HG02840 (cell line): ENCODE data around the gene MYCBPAP.

Experiments
- ATAC-seq: cut with Tn5 transposase; IDR thresholded peaks from one replicate; pipeline ENCODE4 v1.9.1; 2021; ENCODE audit warnings: mild to moderate bottlenecking, moderate library complexity, moderate number of reproducible peaks; ENCODE audit not compliant: unreplicated experiment, low FRiP score

The MYCBPAP gene

DNA sequence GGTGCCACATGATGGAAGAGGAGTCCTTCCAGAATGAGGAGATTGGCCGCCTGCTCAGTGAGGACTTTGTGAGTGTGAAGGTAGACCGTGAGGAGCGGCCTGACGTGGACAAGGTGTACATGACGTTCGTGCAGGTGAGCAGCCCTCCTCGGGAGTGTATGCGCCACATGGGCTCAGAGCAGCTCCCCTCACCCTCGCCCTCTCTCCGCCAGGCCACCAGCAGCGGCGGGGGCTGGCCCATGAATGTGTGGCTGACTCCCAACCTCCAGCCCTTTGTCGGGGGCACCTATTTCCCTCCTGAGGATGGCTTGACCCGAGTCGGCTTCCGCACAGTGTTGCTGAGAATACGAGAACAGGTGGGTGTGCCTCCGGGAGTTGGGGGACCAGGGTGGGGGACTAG is 40.6 kb downstream of the MYCBPAP start:
- no peak for ATAC-seq

DNA sequence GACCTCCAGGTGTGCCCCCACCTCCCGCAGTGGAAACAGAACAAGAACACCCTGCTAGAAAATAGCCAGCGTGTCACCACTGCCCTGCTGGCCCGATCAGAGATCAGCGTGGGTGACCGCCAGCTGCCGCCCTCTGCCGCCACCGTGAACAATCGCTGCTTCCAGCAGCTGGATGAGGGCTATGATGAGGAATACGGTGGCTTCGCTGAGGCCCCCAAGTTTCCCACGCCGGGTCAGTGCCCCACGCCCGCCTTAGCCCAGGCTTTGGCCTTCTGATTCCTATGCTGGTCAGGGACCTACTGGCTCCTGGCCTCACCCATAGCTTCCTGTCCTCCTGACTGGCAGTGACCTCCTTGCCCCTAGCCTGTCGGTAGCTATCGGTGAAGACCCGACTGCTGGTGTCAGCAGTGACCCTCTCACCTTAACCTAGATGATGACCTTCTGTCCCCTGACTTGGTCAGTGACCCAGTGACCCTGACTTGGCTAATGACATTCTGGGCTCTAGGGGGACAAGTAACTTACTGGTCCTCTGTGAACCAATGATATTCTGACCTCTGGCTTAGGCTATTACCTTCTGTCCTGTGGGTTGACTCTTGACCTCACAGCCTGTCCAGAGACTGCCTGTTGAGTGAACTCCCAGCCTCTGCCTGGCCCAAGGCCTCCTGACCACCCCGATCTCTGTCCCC is 41.2 kb downstream of the MYCBPAP start:
- no peak for ATAC-seq

DNA sequence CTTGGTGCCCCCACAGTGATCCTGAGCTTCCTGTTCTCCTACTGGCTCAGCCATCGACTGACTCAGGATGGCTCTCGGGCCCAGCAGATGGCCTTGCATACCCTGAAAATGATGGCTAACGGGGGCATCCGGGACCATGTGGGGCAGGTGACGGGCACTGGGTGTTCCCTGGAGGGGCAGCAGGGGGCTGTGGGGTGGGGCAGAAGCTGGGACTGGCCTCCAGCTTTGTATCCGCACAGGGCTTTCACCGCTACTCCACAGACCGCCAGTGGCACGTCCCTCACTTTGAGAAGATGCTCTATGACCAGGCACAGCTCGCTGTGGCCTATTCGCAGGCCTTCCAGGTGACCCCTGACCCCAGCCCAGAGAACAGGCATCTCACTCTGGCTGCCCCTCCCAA is 41.7 kb downstream of the MYCBPAP start:
- ATAC-seq = no peak

DNA sequence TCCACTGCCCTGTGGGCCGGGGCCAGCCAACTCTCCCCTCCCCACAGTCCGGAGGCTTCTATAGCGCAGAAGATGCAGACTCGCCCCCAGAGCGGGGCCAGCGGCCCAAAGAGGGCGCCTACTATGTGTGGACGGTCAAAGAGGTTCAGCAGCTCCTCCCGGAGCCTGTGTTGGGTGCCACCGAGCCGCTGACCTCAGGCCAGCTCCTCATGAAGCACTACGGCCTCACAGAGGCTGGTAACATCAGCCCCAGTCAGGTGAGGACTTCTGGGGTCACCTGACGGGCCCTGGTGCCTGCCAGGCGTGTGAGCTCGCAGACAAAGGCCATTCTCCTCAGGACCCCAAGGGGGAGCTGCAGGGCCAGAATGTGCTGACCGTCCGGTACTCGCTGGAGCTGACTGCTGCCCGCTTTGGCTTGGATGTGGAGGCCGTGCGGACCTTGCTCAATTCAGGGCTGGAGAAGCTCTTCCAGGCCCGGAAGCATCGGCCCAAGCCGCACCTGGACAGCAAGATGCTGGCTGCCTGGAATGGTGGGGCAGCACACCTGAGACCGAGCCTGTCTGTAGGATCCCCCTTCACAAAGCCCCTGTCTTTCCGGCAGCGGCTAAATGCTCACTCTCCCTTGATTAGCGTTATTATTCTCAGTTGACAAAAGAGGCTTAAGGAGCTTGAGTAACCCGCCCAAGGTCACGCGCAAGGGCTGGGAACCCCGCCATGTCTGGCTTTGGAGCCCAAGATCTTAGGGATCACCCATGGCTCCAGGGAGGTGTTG is 42.6 kb downstream of the MYCBPAP start:
- ATAC-seq = no peak

DNA sequence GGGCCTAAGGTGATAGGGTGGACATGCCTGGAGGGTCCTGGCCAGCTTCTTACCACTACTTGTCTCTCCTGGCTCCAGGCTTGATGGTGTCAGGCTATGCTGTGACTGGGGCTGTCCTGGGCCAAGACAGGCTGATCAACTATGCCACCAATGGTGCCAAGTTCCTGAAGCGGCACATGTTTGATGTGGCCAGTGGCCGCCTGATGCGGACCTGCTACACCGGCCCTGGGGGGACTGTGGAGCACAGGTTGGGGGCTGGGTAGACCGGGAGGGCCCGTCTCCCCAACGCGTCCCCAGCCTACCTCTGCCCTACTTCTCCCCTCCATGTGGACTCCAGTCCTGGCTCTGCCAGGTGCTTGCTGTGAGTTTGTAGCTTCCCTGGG is 43.2 kb downstream of the MYCBPAP start:
- ATAC-seq = no peak

DNA sequence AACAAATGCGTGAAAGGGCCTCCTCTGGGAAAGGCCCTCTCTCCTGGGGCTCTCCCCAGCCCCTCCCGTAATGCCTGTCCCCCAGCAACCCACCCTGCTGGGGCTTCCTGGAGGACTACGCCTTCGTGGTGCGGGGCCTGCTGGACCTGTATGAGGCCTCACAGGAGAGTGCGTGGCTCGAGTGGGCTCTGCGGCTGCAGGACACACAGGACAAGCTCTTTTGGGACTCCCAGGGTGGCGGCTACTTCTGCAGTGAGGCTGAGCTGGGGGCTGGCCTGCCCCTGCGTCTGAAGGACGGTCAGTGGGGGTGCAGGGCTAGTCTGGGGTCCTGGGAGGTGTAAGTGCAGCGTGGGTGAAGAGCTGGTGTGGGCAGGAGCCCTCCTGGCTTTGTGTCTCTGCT is 43.6 kb downstream of the MYCBPAP start:
- ATAC-seq = no peak

DNA sequence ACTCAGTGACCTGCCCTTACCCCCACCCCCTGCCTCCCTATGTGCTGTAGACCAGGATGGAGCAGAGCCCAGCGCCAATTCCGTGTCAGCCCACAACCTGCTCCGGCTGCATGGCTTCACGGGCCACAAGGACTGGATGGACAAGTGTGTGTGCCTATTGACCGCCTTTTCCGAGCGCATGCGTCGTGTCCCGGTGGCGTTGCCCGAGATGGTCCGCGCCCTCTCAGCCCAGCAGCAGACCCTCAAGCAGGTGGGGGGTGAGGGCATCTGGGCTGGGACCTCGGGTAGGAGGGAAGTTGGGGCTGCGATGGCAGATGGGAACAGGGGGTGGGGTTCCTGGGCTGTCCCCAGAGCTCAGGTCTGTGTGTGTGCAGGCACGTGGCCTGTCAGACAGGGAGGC is 46.0 kb downstream of the MYCBPAP start:
- no peak for ATAC-seq

DNA sequence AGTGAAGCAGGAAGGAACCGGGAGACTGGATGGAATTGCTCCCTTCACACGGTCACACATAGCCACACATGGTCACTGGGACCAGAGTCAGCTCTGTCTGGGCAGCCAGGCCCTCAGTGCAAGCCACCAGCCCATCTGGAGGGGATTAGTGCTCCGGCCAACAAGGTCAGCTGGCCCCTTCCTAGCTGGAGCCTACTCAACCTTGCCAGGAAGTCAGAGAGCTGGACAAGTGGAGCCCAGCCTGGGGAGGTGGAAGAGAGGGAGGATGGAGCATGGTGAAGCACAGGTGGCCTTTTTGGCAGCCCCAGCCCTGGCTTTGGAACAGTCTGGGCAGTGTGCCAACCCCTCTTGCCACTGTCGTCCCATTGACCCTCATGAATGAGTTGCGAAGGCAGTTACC is 48.6 kb downstream of the MYCBPAP start:
- ATAC-seq = no peak

DNA sequence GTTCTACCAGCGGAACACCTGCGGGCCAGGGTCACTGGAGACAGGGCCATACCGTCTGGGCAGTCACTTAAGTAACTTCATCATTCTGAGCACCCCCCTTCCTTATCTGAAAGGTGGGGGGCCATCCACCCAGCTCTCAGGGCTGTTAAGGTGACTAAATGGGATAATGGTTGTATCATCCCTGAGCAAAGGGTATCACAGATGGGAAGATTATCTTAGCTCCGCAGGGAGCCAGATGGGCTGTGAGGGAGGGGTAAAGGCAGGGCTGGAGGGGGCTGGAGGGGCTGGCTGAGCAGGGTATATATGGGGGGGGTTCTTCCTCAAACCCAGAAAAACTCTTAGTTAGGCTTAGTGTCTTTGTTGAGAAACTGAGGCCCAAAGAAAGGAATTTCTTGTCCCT is 49.4 kb downstream of the MYCBPAP start:
- ATAC-seq = no peak

DNA sequence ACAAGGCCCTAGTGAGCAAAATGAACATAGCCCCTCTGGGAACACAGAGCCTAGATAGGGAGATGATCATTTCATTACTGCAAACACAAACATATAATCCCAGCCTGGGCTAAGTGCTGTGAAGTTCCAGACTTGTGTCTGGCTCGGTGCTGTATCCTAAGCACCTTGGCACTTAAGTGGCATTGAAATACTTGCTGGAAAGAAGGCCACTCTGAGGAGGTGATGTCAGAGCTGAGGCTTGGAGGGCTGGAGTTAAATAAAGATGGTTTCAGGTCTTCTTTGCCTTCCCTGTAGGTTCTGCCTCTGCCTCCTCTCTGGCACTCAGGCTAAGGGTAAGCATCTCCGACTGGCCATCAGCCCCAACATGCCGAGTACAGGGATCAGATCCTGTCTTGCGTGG is 49.9 kb downstream of the MYCBPAP start:
- ATAC-seq = no peak

DNA sequence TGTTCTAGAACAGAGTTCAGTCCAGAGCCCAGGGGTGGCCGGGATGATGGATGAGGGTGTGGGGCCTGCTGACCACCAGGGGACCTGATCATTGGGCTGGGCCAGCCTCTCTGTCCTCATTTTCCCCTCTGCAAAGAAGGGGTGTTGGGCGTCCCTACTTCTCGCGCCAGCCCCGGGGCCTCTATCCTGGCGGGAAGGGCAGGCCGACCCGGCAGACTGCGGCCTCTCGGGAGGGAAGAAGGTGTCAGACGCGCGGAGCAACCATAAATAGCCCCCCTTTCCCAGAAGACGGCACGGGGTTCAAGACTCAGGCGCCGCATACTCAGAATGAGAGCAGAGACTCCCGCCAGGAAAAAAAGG is 50.3 kb downstream of the MYCBPAP start:
- ATAC-seq = no peak

DNA sequence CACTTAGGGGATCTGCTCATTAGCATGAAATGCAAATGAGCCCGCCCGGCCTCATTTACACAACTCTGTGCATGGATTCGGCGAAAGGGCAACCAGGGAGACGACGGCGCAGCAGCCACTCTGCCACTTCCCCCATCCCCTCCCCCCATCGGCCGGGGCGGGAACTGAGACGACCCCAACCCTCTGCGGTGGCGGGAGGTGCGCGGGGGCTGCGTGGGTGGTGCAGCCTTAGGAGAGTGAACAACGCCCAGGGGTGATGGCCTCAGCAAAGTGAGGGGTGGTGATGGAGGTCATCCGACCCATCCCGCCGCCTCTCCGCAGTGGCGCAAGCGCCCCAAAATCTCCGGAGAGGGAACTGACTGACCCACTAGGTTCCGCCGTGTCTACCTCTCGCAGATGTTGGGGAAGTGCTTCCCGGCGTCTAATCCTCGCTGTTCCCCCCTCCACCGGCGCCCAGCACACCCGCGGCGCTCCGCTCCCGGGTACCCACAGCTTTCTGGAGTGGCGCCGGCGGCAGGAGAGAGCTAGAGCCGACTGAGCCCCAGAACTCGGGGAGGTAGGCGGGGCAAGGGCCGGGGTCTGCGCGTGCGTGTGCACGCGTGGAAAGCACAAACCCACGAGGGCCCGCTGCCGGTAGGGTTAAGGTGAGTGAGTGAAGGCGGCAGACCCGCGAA is 50.8 kb downstream of the MYCBPAP start:
- no peak for ATAC-seq

DNA sequence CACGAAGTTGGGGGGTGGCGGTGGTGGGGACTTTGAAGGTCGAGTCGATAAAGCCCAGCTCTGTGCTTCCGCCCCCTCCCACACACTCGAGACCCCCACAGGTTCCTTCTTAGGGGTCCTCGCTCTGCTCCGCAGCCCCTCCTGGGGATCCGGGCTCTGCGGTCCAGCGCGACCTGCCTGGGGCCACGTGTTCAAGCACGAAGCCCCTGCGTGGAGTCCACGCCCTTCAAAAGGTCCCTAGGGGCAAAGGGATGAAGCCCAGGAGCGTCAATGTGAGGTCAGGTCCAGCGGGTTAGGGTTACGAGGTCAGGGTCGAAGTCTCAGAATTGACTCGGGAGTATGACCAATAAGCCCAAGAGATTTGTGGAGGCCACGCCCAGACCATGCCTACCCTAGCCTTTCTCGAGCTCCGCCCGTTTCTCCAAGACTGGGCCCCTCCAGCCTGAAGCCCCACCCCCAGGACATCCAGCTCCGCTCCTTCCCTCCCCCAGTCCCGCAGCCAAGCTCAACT is 51.5 kb downstream of the MYCBPAP start:
- no peak for ATAC-seq

DNA sequence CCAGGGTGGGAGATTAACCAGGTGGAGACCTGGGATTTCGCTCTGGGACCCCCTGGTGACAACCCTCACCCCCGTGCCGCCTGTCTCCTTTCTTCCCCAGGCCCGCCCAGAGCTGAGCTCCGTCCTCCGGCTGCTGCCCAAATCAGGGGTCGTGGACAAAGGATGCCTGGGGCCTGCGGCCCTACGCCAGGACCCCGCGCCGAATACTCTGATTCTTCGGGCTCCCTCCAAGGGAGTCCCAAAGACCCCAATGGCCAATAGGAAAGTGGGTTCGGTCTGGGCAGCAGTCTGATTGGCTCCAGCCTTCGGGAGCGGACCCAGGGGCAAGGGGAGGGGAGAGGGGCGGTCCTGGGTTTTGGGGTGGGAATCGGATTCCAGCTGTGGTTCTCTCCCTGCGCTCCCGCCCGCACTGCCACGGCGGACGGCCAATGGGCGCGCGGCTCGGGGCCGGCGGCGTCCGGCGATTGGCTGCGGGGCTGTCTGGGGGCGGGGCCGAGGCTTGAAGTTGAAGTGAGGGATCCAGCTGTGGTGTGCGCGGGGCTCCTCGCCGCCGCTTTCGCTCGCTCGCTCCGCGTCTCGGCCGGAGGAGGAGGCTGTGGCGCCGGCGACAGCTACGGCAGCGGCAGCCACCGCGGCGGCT is 52.1 kb downstream of the MYCBPAP start, which contains the start of gene CACNA1G:
TSS of gene CACNA1G (plus strand) at position 531 of the 640 bp plus-strand sequence. CDS start 745 bp downstream, outside the sequence.
- peak; percentile 91 for ATAC-seq

DNA sequence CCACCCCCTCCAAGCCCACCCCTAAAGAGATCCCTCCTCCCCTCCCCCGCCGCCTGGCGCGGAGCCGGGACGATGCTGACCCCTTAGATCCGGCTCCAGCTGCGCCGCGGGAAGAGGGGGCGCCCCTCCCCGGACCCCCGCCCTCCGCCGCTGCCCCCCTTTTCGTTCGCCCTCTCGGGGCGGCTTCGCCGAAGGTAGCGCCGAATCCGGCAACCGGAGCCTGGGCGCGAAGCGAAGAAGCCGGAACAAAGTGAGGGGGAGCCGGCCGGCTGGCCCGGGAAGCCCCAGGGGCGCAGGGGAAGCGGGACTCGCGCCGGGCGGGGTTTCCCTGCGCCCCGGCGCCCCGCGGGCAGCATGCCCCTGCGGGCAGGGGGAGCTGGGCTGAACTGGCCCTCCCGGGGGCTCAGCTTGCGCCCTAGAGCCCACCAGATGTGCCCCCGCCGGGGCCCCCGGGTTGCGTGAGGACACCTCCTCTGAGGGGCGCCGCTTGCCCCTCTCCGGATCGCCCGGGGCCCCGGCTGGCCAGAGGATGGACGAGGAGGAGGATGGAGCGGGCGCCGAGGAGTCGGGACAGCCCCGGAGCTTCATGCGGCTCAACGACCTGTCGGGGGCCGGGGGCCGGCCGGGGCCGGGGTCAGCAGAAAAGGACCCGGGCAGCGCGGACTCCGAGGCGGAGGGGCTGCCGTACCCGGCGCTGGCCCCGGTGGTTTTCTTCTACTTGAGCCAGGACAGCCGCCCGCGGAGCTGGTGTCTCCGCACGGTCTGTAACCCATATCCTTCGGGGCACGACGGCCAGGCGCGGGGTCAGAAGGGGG is 52.9 kb downstream of the MYCBPAP start:
- no peak for ATAC-seq

DNA sequence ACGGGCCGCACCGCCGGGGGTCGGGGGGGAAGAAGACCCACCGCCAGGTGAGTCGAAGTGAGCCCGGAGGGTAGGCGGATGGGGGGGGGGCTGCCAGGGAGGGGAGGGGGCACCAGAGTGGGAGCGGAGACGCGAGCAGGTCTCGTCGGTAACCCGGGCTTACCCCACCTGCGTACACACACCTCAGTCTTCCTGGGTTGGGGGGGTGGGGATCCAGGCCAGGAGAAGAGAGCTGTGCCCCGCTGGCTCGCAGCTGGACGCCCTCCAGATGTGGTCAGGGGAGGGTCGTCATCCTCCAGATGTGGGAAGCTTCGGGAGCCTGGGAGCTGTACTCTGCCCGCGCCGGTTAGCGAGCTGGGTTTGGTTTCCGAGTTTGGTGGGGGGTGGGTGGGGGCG is 53.5 kb downstream of the MYCBPAP start:
- ATAC-seq = no peak

DNA sequence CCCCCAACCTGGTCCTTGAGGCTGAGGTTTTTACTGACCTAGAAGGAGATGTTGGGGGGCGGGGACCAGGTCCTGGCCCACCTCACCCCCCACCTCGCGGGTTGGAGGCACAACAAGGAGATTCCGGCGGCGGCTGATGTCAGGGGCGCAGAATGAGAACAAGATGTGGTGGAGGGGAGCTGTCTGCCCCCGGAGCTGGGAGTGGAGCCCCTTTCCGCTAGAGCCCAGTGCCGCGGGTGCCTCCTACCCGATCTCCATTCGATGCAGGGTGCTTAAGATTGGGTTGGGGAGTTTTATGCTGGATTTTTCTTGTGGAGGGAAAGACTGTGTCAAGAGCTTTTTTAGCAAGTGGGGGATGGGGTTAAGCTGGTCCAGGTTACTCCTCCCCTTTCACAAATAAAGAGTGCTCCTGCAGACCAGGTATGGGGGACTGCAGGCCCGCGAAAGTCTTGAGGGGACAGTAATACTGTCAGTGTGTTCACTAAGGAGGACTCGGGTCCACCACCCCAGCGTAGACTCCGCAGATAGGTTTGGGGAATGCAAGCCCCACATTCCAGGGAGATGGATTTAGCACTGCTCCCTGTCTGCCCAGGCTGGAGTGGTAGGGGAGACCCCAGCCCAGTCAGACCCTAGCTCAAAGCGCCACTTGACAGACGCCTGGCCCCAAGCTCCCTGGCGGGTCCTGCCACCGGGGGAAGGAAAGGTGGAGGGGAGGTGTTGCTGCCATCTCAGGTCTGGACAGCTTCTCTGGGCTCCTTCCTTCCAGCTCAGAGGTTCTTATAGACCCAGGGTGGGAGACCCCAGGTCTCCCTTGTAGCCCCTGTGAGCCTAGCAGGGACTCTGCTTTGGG is 54.2 kb downstream of the MYCBPAP start:
- no peak for ATAC-seq

DNA sequence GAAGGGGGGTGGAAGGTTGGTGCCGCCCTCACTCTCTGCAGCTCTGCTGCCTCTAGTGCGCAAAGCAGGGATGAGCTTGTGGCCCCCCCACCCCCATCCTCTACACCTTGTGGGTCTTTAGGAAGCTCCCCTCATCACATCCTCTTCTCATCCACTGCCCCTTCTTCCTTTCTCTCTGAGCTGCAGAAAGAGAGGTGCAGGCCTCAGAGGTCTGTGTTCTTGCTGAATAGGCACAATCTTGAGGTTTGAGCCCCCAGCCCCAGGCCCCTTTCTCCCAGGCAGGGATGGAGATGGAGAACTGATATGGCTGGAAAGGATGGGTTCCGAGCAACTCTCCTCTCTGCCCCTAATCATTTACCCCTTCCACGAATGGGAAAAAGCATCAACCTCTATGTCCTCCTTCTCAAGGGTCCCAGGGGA is 54.9 kb downstream of the MYCBPAP start:
- ATAC-seq = no peak

DNA sequence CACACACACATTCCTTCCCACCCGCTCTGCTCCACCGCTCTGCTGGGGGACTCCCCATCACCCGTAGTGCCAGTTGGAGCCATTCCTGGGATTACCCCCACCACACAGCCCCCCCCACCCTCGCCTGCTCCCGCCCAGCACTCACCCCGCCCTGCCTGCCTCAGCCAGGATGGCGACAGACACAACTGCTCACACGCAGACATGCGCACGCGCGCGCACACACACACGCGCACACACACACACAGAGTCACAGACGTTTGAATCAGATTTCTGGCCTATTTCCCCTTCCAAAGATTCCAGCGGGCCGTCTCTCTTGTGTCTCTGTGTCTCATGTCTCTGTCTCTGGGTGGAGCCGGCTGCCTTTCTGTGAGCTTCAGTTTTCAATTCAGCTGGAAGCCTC is 56.7 kb downstream of the MYCBPAP start:
- ATAC-seq = no peak
